ENCODE data around the gene KRTAP1-5. TPM values are rescaled to one million over a fixed set of nuclear protein-coding genes. Genes with fewer than 3 reads are reported as not detected.
A peak's percentile ranks its signal among the peaks of the same experiment; 100 is the strongest.
"Not testable (repeated sequence)": the region's sequence is repeated elsewhere in the genome, so short reads cannot be mapped to it uniquely, and the experiment has no call there.

KRTAP1-5 gene
- total RNA-seq, 1 donor: 25.0 TPM

DNA sequence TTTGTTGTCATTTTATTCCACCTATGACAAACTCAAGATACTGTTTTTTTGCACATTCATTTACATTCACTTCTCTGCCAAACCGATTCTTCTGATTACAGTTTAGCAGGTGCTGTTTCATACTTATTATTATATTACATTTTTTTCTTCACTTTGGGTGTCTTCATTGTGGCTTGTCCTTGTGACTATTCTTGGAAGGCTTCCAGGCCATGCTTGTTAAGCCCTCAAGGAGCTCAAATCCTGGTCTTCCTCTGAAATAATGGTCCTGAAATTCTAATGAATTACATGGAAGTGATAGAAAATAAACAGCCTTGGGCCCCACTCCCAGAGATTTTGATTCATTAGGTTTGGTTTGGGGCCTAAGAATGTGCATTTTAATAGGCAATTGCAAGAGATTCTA, 37.3 kb upstream of the KRTAP1-5 start:
- Histone ChIP-seq H3K36me3 (ENCODE audit: insufficient read depth, low read length) (no peaks in the 10 kb centered on the region), H3K9me3 (ENCODE audit: low read depth, low read length) (no peaks in the 10 kb centered on the region), H3K79me2 (ENCODE audit: insufficient read depth, low read length) (no peaks in the 10 kb centered on the region), H4K20me1 (ENCODE audit: insufficient read depth, low read length) (no peaks in the 10 kb centered on the region), H3K27me3 (ENCODE audit: insufficient read depth, low read length) (no peaks in the 10 kb centered on the region), H2AFZ (ENCODE audit: low read length) (no peak overlapping the region), H3K4me1 (ENCODE audit: insufficient read depth, low read length) (peaks cover 46% of the 10 kb centered on the region), H3K4me2 (ENCODE audit: insufficient read depth, low read length) (no peak overlapping the region), H3K4me3 (ENCODE audit: insufficient read depth, low read length) (no peak overlapping the region), H3K27ac (ENCODE audit: low read depth, low read length) (peak overlapping the region; percentile 91)
- no peak for DNase-seq (ENCODE audit: insufficient read length, low spot score, missing footprints)
- TF ChIP-seq, protein P1, sequence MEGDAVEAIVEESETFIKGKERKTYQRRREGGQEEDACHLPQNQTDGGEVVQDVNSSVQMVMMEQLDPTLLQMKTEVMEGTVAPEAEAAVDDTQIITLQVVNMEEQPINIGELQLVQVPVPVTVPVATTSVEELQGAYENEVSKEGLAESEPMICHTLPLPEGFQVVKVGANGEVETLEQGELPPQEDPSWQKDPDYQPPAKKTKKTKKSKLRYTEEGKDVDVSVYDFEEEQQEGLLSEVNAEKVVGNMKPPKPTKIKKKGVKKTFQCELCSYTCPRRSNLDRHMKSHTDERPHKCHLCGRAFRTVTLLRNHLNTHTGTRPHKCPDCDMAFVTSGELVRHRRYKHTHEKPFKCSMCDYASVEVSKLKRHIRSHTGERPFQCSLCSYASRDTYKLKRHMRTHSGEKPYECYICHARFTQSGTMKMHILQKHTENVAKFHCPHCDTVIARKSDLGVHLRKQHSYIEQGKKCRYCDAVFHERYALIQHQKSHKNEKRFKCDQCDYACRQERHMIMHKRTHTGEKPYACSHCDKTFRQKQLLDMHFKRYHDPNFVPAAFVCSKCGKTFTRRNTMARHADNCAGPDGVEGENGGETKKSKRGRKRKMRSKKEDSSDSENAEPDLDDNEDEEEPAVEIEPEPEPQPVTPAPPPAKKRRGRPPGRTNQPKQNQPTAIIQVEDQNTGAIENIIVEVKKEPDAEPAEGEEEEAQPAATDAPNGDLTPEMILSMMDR (IDR thresholded peaks at IDR 0.05; ENCODE audit: extremely low read depth, low read depth, low read length): no peak

DNA sequence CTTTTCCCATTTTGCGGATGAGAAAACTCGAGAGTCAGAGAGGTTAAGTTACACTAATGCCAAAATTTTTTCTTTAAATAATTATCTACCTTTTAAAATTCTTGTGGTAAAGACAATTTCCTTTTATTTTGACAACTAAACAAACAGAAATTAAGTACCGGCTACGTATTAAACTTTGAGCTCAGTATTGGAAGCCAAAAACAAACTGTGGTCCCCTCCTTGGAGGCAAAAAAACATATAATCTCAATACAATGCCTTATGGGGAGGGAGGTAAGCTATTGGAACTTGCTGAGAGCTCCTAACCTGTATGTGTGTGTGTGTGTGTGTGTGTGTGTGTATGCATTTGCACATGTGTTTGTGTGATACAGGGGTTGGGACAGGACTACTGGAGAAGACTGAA, 36.4 kb upstream of the KRTAP1-5 start:
- no peaks in the 10 kb centered on the region for H3K79me2 ChIP-seq (ENCODE audit: insufficient read depth, low read length)
- H3K4me1 ChIP-seq (ENCODE audit: insufficient read depth, low read length): peaks cover 54% of the 10 kb centered on the region
- no peak overlapping the region for H3K4me3 ChIP-seq (ENCODE audit: insufficient read depth, low read length)
- no peaks in the 10 kb centered on the region for H3K27me3 ChIP-seq (ENCODE audit: insufficient read depth, low read length)
- H2AFZ ChIP-seq (ENCODE audit: low read length): no peak overlapping the region
- no peaks in the 10 kb centered on the region for H3K9me3 ChIP-seq (ENCODE audit: low read depth, low read length)
- TF ChIP-seq, protein P1 (IDR thresholded peaks at IDR 0.05; ENCODE audit: extremely low read depth, low read depth, low read length): no peak
- H3K36me3 ChIP-seq (ENCODE audit: insufficient read depth, low read length): no peaks in the 10 kb centered on the region
- H4K20me1 ChIP-seq (ENCODE audit: insufficient read depth, low read length): no peaks in the 10 kb centered on the region
- no peak for DNase-seq (ENCODE audit: insufficient read length, low spot score, missing footprints)
- H3K4me2 ChIP-seq (ENCODE audit: insufficient read depth, low read length): no peak overlapping the region
- peak overlapping the region; percentile 91 for H3K27ac ChIP-seq (ENCODE audit: low read depth, low read length)

DNA sequence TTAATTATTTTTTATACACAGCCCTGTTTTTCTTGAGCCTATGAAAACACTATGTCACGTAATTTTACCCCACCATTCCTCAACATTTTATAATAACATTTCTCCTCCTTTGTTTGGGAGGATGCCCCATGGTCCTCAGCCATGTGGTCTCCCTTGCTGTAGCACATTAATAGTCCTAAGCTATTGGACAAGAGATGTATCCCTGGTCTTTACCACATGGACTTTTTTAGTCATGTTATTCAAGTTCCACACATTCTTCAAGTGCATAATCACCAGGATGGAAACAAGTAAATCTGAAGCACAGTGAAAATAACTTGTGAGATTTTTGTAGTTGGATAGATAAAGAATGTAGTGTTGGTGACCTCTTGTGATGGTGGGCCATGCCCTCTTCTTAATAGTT, 35.0 kb upstream of the KRTAP1-5 start:
- no peaks in the 10 kb centered on the region for H3K36me3 ChIP-seq (ENCODE audit: insufficient read depth, low read length)
- H3K27me3 ChIP-seq (ENCODE audit: insufficient read depth, low read length): no peaks in the 10 kb centered on the region
- H3K79me2 ChIP-seq (ENCODE audit: insufficient read depth, low read length): no peaks in the 10 kb centered on the region
- H2AFZ ChIP-seq (ENCODE audit: low read length): no peak overlapping the region
- no peaks in the 10 kb centered on the region for H4K20me1 ChIP-seq (ENCODE audit: insufficient read depth, low read length)
- H3K9me3 ChIP-seq (ENCODE audit: low read depth, low read length): peaks cover 2% of the 10 kb centered on the region
- H3K4me3 ChIP-seq (ENCODE audit: insufficient read depth, low read length): no peak overlapping the region
- DNase-seq (ENCODE audit: insufficient read length, low spot score, missing footprints): peak; percentile 93
- H3K27ac ChIP-seq (ENCODE audit: low read depth, low read length): peak overlapping the region; percentile 91
- H3K4me2 ChIP-seq (ENCODE audit: insufficient read depth, low read length): peak overlapping the region; percentile 1
- H3K4me1 ChIP-seq (ENCODE audit: insufficient read depth, low read length): peaks cover 58% of the 10 kb centered on the region
- TF ChIP-seq, protein P1 (IDR thresholded peaks at IDR 0.05; ENCODE audit: extremely low read depth, low read depth, low read length): peak; percentile 25

DNA sequence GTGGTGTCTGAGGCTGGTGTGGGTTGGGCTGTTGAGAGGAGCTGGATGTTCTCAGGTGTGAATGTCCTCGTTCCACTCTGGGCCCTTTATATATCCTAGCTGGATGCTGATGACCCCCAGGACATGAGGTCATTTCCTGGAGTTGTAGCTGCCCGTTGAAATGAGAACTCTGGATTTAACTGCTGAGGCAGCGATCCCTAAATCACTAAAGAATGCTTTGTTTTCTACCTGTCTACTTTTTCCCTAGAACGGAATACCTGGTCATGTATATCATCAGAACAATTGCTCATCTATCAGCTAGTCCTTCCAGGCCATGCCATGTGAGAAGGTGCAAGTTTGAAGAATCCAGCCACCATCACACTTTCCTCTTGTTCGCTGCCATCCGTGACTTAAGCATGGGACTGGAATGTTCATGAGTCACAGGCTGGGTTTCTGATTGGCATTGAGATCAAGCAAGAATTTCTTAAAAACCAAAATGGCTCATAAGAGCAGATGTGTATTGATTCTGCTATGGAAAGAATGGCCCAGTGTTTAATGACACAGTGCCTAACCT, 33.1 kb upstream of the KRTAP1-5 start, which contains the start of gene KRTAP2-3:
KRTAP2-3 (minus strand) TSS at position 63 of the 553 bp plus-strand sequence. CDS start 64 bp downstream, outside the sequence.
- peaks cover 2% of the 10 kb centered on the region for H3K9me3 ChIP-seq (ENCODE audit: low read depth, low read length)
- H3K4me3 ChIP-seq (ENCODE audit: insufficient read depth, low read length): no peak within 1 kb of the TSS
- H3K4me2 ChIP-seq (ENCODE audit: insufficient read depth, low read length): peak within 1 kb of the TSS; percentile 50
- H3K36me3 ChIP-seq (ENCODE audit: insufficient read depth, low read length): no peaks in the 10 kb centered on the region
- TF ChIP-seq, protein P1 (IDR thresholded peaks at IDR 0.05; ENCODE audit: extremely low read depth, low read depth, low read length): no peak
- H3K27ac ChIP-seq (ENCODE audit: low read depth, low read length): peak within 1 kb of the TSS; percentile 94
- H3K79me2 ChIP-seq (ENCODE audit: insufficient read depth, low read length): no peaks in the 10 kb centered on the region
- no peaks in the 10 kb centered on the region for H4K20me1 ChIP-seq (ENCODE audit: insufficient read depth, low read length)
- peaks cover 53% of the 10 kb centered on the region for H3K4me1 ChIP-seq (ENCODE audit: insufficient read depth, low read length)
- DNase-seq (ENCODE audit: insufficient read length, low spot score, missing footprints): peak; percentile 88
- no peak within 1 kb of the TSS for H2AFZ ChIP-seq (ENCODE audit: low read length)
- H3K27me3 ChIP-seq (ENCODE audit: insufficient read depth, low read length): no peaks in the 10 kb centered on the region

DNA sequence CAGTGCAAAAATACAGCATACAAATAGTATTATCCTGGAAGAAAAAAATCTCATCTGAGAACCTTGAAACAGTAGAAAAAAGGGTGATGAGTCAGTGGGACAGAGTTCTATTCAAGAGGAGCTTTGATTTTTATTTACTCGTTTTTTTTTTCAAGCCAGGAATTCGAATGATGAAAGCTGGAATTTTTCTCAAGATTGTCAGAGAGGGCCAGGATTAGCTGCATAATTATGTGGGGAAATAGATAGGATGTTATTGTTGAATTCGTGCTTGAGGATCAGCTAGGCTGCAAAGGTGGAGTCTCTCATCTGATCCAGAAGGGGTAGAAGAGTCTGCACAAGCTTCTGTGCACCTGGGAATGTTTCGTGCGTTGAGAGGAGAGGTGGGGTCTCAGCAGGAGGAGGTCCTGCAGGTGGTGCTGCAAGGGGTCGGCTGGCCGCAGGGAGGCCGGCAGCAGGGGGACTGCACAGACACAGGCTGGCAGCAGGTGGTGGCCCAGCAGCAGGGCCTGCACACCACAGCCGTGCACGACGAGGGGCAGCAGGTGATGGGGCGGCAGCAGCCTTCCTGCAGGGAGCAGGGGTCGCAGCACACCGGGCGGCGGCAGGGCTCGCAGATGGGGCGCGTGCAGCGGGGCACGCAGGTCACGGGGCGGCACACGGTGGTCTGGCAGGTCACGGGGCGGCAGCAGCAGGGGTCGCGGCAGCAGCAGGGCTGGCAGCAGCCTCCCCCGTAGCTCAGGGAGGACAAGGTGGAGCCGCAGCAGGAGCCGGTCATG, 32.5 kb upstream of the KRTAP1-5 start:
- H3K27me3 ChIP-seq (ENCODE audit: insufficient read depth, low read length); H3K4me3 ChIP-seq (ENCODE audit: insufficient read depth, low read length); H3K79me2 ChIP-seq (ENCODE audit: insufficient read depth, low read length); H3K36me3 ChIP-seq (ENCODE audit: insufficient read depth, low read length); H3K9me3 ChIP-seq (ENCODE audit: low read depth, low read length); H2AFZ ChIP-seq (ENCODE audit: low read length); H4K20me1 ChIP-seq (ENCODE audit: insufficient read depth, low read length): not testable (repeated sequence)
- peak overlapping the region; percentile 94 for H3K27ac ChIP-seq (ENCODE audit: low read depth, low read length)
- H3K4me1 ChIP-seq (ENCODE audit: insufficient read depth, low read length): peaks cover 53% of the 10 kb centered on the region
- H3K4me2 ChIP-seq (ENCODE audit: insufficient read depth, low read length): peak overlapping the region; percentile 50
- DNase-seq (ENCODE audit: insufficient read length, low spot score, missing footprints): peak; percentile 94

All from osteoblast (primary cell).